Ascending aorta (tissue), 2 donors: ENCODE data around the gene CHCT1. TPM values are rescaled to one million over a fixed set of nuclear protein-coding genes. Genes with fewer than 3 reads are reported as not detected.

Source experiments
- DNase-seq, 2 donors: peaks; one replicate each; pipeline ENCODE4 v3.0.0-alpha.2; 2019; ENCODE audit warnings: low spot score in 2 of 2
- H3K27ac ChIP-seq, 2 donors: fragments of 200-600 bp; sonication (generic); one replicate each; pipeline ENCODE4 v1.5.1; 2016 to 2017; ENCODE audit warnings: mild to moderate bottlenecking in 1 of 2
- H3K27me3 ChIP-seq: fragments of 200-600 bp; sonication (generic); one replicate; pipeline ENCODE4 v1.5.1; 2017
- H3K36me3 ChIP-seq, 2 donors: fragments of 200-600 bp; sonication (generic); one replicate each; pipeline ENCODE4 v1.5.1; 2016
- H3K4me1 ChIP-seq, 2 donors: fragments of 200-600 bp; sonication (generic); one replicate each; pipeline ENCODE4 v1.5.1; 2016 to 2017; ENCODE audit warnings: mild to moderate bottlenecking in 1 of 2
- H3K4me3 ChIP-seq, 2 donors: fragments of 200-600 bp; sonication (generic); one replicate each; pipeline ENCODE4 v1.5.1; 2016 to 2017; ENCODE audit warnings: mild to moderate bottlenecking in 1 of 2
- H3K9me3 ChIP-seq, 2 donors: fragments of 200-600 bp; sonication (generic); one replicate each; pipeline ENCODE4 v1.5.1; 2016
- intact Hi-C: fragments of 100-400 bp; cut with DNase I; formaldehyde crosslinking; loops from one replicate; pipeline ENCODE4 v1.15.1; 2023
- total RNA-seq: library from RNA; depleted of rRNA; stranded (reverse); fragments of >200 nt; gene quantifications from one replicate; pipeline ENCODE4 v1.1.0, GENCODE V29; 2016
- TF ChIP-seq, protein P1 (sequence below), 3 experiments: fragments of 200-600 bp in 2 of 3; fragments of 450-650 bp in 1 of 3; sonication (generic) in 2 of 3; IDR thresholded peaks; one replicate each; pipeline ENCODE4 v1.5.1; 2016 to 2019; ENCODE audit warnings: antibody characterized with exemption in 3 of 3, mild to moderate bottlenecking in 1 of 3, moderate library complexity in 1 of 3

The CHCT1 gene
- total RNA-seq, 1 donor from 2014 or later, result not detected

- H3K27ac ChIP-seq, result peak overlapping the region; percentile 31 to 51
- H3K4me1 ChIP-seq, result peaks cover 0 to 4% of the 10 kb centered on the region in 2 donors
- H3K9me3 ChIP-seq, result no peaks in the 10 kb centered on the region
- H3K4me3 ChIP-seq, result peak overlapping the region in 1 of 2 donors; percentile 40
- TF ChIP-seq, protein P1, sequence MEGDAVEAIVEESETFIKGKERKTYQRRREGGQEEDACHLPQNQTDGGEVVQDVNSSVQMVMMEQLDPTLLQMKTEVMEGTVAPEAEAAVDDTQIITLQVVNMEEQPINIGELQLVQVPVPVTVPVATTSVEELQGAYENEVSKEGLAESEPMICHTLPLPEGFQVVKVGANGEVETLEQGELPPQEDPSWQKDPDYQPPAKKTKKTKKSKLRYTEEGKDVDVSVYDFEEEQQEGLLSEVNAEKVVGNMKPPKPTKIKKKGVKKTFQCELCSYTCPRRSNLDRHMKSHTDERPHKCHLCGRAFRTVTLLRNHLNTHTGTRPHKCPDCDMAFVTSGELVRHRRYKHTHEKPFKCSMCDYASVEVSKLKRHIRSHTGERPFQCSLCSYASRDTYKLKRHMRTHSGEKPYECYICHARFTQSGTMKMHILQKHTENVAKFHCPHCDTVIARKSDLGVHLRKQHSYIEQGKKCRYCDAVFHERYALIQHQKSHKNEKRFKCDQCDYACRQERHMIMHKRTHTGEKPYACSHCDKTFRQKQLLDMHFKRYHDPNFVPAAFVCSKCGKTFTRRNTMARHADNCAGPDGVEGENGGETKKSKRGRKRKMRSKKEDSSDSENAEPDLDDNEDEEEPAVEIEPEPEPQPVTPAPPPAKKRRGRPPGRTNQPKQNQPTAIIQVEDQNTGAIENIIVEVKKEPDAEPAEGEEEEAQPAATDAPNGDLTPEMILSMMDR (IDR thresholded peaks at IDR 0.05), result peak; percentile 82 to 91 (median 87)
- intact Hi-C loops, result loop anchor here (1.0 to 10.0 kb wide), 4 partner anchors 14 to 331 kb away; partner anchors contain the start of genes CA4 and USP32
- H3K27me3 ChIP-seq, result no peaks in the 10 kb centered on the region
- no peaks in the 10 kb centered on the region for H3K36me3 ChIP-seq
- peak in 1 of 2 donors; percentile 86 for DNase-seq
Observed at GRCh38 chr17:60435244-60436167, 13.2 kb downstream of the CHCT1 start.

DNA sequence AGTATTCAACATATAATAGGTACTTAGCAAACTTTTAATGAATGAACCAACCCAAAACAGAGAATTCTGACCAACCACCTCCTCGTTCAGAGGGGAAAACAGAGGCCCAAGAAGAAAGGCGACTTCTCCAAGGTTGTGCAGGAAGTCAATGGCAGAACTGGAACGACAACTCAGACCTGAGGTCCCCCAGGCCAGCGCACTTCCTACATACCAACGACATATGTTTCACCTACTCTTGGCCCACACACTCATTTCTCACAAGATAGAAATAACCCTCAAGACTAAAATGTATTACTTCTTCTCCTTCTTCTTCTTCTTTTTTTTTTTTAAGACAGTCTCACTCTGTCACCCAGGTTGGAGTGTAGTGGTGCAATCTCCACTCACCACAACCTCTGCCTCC is 14.4 kb downstream of the CHCT1 start:
- Histone ChIP-seq H3K4me1 (peaks cover 0 to 4% of the 10 kb centered on the region in 2 donors), H3K27me3 (no peaks in the 10 kb centered on the region), H3K36me3 (no peaks in the 10 kb centered on the region), H3K9me3 (no peaks in the 10 kb centered on the region), H3K27ac (no peak overlapping the region), H3K4me3 (no peak overlapping the region)
- intact Hi-C loops, result loop anchor here (5.0 to 10.0 kb wide), 3 partner anchors 44 to 332 kb away; partner anchors contain the start of genes CA4 and USP32
- TF ChIP-seq, protein P1 (IDR thresholded peaks at IDR 0.05), result no peak
- DNase-seq, result no peak

GRCh38 chr17:60439501-60439900 is 17.2 kb downstream of the CHCT1 start:
- no peaks in the 10 kb centered on the region for H3K9me3 ChIP-seq
- no peaks in the 10 kb centered on the region for H3K27me3 ChIP-seq
- no peak overlapping the region for H3K27ac ChIP-seq
- no peak for DNase-seq
- peaks cover 0 to 8% of the 10 kb centered on the region in 2 donors for H3K4me1 ChIP-seq
- intact Hi-C loops, result loop anchor here (5.0 to 10.0 kb wide), 3 partner anchors 47 to 335 kb away; partner anchors contain the start of genes CA4 and USP32
- no peak overlapping the region for H3K4me3 ChIP-seq
- TF ChIP-seq, protein P1 (IDR thresholded peaks at IDR 0.05), result no peak
- no peaks in the 10 kb centered on the region for H3K36me3 ChIP-seq

DNA sequence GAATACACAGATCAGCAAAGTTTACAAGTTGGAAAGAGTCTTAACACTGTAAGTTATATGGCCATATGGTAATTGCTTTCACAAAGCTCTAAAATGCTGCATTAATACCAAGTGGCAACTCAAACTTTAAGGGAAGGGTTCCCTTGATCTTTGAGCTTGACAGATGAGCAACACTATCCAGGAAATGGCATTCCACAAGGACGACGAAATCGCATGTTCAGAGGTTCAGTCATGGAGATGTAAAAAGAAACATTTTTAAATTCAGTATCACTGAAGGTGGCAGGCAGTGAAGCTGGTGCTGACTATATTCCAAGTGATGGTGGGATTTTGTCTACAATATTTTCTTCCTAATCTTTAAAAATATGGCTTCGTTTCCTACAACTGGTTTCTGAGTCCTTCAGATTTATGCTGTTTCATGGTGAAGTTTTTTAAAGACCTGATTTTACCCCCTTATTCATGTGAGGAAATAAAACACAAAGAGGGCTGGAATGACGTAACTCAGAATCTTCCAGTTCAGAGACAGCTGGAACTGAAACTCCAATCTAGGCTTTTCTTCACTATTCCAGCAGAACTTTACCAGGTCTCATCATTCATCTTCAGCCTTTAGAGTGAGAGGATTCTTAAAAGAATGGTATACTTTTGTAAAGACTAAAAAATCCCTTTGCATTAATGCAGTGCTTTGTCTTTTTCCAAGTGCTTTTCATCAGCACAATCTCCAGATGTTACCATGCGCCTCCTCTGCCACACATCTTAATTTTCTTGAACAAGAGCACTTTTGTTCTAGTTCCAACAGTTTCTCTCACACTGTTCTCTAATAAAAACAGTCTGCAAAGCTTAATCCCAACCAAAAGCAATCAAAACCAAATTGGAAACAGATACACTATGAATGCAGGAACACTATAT is 20.2 kb downstream of the CHCT1 start:
- H3K27ac ChIP-seq, result no peak overlapping the region
- H3K9me3 ChIP-seq, result no peaks in the 10 kb centered on the region
- H3K36me3 ChIP-seq, result peaks cover 14 to 18% of the 10 kb centered on the region in 2 donors
- DNase-seq, result no peak
- intact Hi-C loops, result no loop called here
- no peaks in the 10 kb centered on the region for H3K27me3 ChIP-seq
- peaks cover 0 to 8% of the 10 kb centered on the region in 2 donors for H3K4me1 ChIP-seq
- TF ChIP-seq, protein P1 (IDR thresholded peaks at IDR 0.05), result no peak
- no peak overlapping the region for H3K4me3 ChIP-seq

DNA sequence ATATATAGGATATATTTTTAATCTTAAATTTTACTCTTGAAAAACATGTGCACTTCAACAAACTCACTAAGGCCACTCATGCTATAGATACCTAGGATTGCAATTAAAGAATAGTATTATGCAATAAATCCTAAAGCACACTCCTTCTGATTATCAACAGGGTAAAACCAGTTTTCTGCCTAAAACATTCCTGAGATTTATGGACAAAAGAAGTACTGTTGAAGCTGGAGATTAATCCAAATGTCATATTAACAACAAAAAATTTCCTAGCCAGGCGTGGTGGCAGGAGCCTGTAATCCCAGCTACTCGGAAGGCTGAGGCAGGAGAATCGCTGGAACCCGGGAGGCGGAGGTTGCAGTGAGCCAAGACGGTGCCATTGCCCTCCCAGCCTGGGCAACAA is 21.4 kb downstream of the CHCT1 start:
- Histone ChIP-seq H3K4me3 (no peak overlapping the region), H3K27me3 (no peaks in the 10 kb centered on the region), H3K36me3 (peaks cover 22 to 30% of the 10 kb centered on the region in 2 donors), H3K4me1 (peaks cover 0 to 8% of the 10 kb centered on the region in 2 donors), H3K9me3 (no peaks in the 10 kb centered on the region), H3K27ac (no peak overlapping the region)
- TF ChIP-seq, protein P1 (IDR thresholded peaks at IDR 0.05), result no peak
- DNase-seq, result no peak
- intact Hi-C loops, result no loop called here
